MCF 10A (cell line): ENCODE results near the gene SLC2A6. TPM values are rescaled to one million over a fixed set of nuclear protein-coding genes. Genes with fewer than 3 reads are reported as not detected.

Experiments
- BruUV-seq: library from RNA; stranded (reverse); fragments of 400-500 nt; replicated peaks from 2 replicates; lab custom pipeline; 2021; lab: Mats Ljungman, UMichigan
- CTCF ChIA-PET: fragments of 300-600 bp; sonication (Branson Sonifier 250); formaldehyde crosslinking; extraction: SDS; loops from one replicate; lab custom pipeline; 2021; ENCODE audit warnings: antibody characterized with exemption, inconsistent platforms; lab: Yijun Ruan, JAX
- POLR2A ChIA-PET: fragments of 300-600, 350-650 bp; sonication (Branson Sonifier 250); formaldehyde crosslinking; extraction: SDS; loops from one replicate; lab custom pipeline; 2020; ENCODE audit warnings: antibody characterized with exemption, inconsistent platforms; lab: Yijun Ruan, JAX
- DNase-seq: peaks from one replicate; pipeline ENCODE4 v3.0.0-alpha.2; 2018; ENCODE audit not compliant: unreplicated experiment
- H3K27ac Mint-ChIP-seq: one replicate; pipeline ENCODE4 v1.8.0; 2022; ENCODE audit warnings: mild to moderate bottlenecking, low read depth, mixed read lengths; ENCODE audit not compliant: unreplicated experiment
- H3K27me3 Mint-ChIP-seq: one replicate; pipeline ENCODE4 v1.8.0; 2022; ENCODE audit warnings: mixed read lengths; ENCODE audit not compliant: insufficient read depth, unreplicated experiment
- H3K36me3 Mint-ChIP-seq: one replicate; pipeline ENCODE4 v1.8.0; 2022; ENCODE audit warnings: mild to moderate bottlenecking, moderate library complexity, mixed read lengths; ENCODE audit not compliant: insufficient read depth, unreplicated experiment
- H3K4me1 Mint-ChIP-seq: one replicate; pipeline ENCODE4 v1.8.0; 2022; ENCODE audit warnings: mixed read lengths; ENCODE audit not compliant: insufficient read depth, unreplicated experiment
- H3K4me3 Mint-ChIP-seq: one replicate; pipeline ENCODE4 v1.8.0; 2022; ENCODE audit warnings: mild to moderate bottlenecking, moderate library complexity, mixed read lengths; ENCODE audit not compliant: unreplicated experiment
- H3K9me3 Mint-ChIP-seq: one replicate; pipeline ENCODE4 v1.8.0; 2022; ENCODE audit warnings: mixed read lengths; ENCODE audit not compliant: unreplicated experiment
- CTCF ChIP-seq: fragments of 200-600 bp; IDR thresholded peaks from one replicate; pipeline ENCODE4 v1.8.0; 2022; ENCODE audit warnings: antibody characterized with exemption, mild to moderate bottlenecking; ENCODE audit not compliant: unreplicated experiment
- intact Hi-C: fragments of 100-400 bp; cut with micrococcal nuclease; formaldehyde crosslinking; loops from 2 replicates; pipeline ENCODE4 v1.14.1; 2022
- total RNA-seq: library from RNA; stranded (reverse); gene quantifications from 2 replicates; pipeline ENCODE4 v1.2.3, GENCODE V29; 2022

SLC2A6 gene
- total RNA-seq, 1 experiment from 2014 or later, result 0.42 TPM

GRCh38 chr9:133523106-133523505, 44.2 kb upstream of the SLC2A6 start:
- H3K27ac Mint-ChIP-seq, result no peak overlapping the region
- H3K36me3 Mint-ChIP-seq, result no peaks in the 10 kb centered on the region
- no TSS peak for BruUV-seq
- H3K4me1 Mint-ChIP-seq, result no peaks in the 10 kb centered on the region
- TF ChIP-seq CTCF, result no peak
- no peak for DNase-seq
- no peaks in the 10 kb centered on the region for H3K9me3 Mint-ChIP-seq
- H3K4me3 Mint-ChIP-seq, result no peak overlapping the region
- peaks cover 53% of the 10 kb centered on the region for H3K27me3 Mint-ChIP-seq
- CTCF ChIA-PET, result interaction anchor here (0.5 to 0.7 kb wide), 2 partner anchors 205 to 244 kb away, joined by 4 read pairs; no protein-coding TSS in a partner anchor
- intact Hi-C loops, result no loop called here
- POLR2A ChIA-PET, result interaction anchor here (0.6 kb wide), 1 partner anchor 1821 kb away, joined by 3 read pairs; no protein-coding TSS in a partner anchor

GRCh38 chr9:133522073-133522910, 43.4 kb upstream of the SLC2A6 start:
- ChIA-PET POLR2A (interaction anchor here (0.6 kb wide), 1 partner anchor 1820 kb away, joined by 3 read pairs; no protein-coding TSS in a partner anchor), CTCF (no interaction called here)
- H3K27me3 Mint-ChIP-seq, result peaks cover 51% of the 10 kb centered on the region
- no peaks in the 10 kb centered on the region for H3K36me3 Mint-ChIP-seq
- no peak overlapping the region for H3K4me3 Mint-ChIP-seq
- H3K4me1 Mint-ChIP-seq, result no peaks in the 10 kb centered on the region
- intact Hi-C loops, result no loop called here
- DNase-seq, result no peak
- no peak for TF ChIP-seq CTCF
- H3K9me3 Mint-ChIP-seq, result no peaks in the 10 kb centered on the region
- BruUV-seq, result no TSS peak
- no peak overlapping the region for H3K27ac Mint-ChIP-seq

GRCh38 chr9:133521122-133522072, 42.5 kb upstream of the SLC2A6 start:
- Mint-ChIP-seq H3K27ac (no peak overlapping the region), H3K27me3 (peaks cover 42% of the 10 kb centered on the region), H3K9me3 (no peaks in the 10 kb centered on the region), H3K36me3 (no peaks in the 10 kb centered on the region), H3K4me3 (no peak overlapping the region), H3K4me1 (no peaks in the 10 kb centered on the region)
- POLR2A ChIA-PET, result no interaction called here
- intact Hi-C loops, result no loop called here
- TF ChIP-seq CTCF, result no peak
- no peak for DNase-seq
- CTCF ChIA-PET, result interaction anchor here (0.6 kb wide), 2 partner anchors 37 to 346 kb away, joined by 3 read pairs; no protein-coding TSS in a partner anchor
- BruUV-seq, result no TSS peak
